Pancreas (tissue), 10 donors: ENCODE results near the gene EPB41L4A. TPM values are rescaled to one million over a fixed set of nuclear protein-coding genes. Genes with fewer than 3 reads are reported as not detected.

Source experiments
- ATAC-seq, 4 donors: fragments of 200-7000 bp; cut with Tn5 transposase; one replicate each; pipeline versions ENCODE4 v1.8.0 to v1.9.1; 2020; ENCODE audit warnings: mild to moderate bottlenecking in 4 of 4, moderate library complexity in 4 of 4
- DNase-seq, 6 donors: peaks; one replicate each; pipeline ENCODE4 v3.0.0-alpha.2; 2020
- FAIRE-seq: peaks from 2 replicates; lab custom pipeline; 2012; peaks lifted over from hg19 to GRCh38; lab: Jason Lieb, UNC
- H3K27ac ChIP-seq, 4 donors: fragments of 200-600 bp; sonication (generic); 1 replicate in 3 of 4; 2 replicates in 1 of 4; pipeline versions ENCODE4 v1.5.0 to v1.8.0; 2020
- H3K27me3 ChIP-seq, 4 donors: fragments of 200-600 bp; one replicate each; pipeline ENCODE4 v1.8.0; 2021
- H3K36me3 ChIP-seq, 3 donors: fragments of 200-600 bp; sonication (generic) in 1 of 3; one replicate each; pipeline versions ENCODE4 v1.5.0 to v1.8.0; 2020 to 2021
- H3K4me1 ChIP-seq, 3 donors: fragments of 200-600 bp; one replicate each; pipeline ENCODE4 v1.8.0; 2021
- H3K4me3 ChIP-seq, 4 donors: fragments of 200-600 bp; sonication (generic) in 2 of 4; one replicate each; pipeline versions ENCODE4 v1.5.0 to v1.8.0; 2020 to 2021
- H3K9me3 ChIP-seq, 4 donors: fragments of 200-600 bp; one replicate each; pipeline ENCODE4 v1.8.0; 2021
- CTCF ChIP-seq, 4 donors: fragments of 200-600 bp; sonication (generic) in 3 of 4; IDR thresholded peaks; one replicate each; pipeline versions ENCODE4 v1.5.0 to v1.8.0; 2021; ENCODE audit warnings: antibody characterized with exemption in 4 of 4
- WGBS, 2 donors: extraction: QIAGEN DNeasy Blood & Tissue Kit; methylation state at CpG; one replicate each; pipeline ENCODE4 v1.1.7; 2013; 5-methylcytosine and 5-hydroxymethylcytosine counted together
- intact Hi-C, 3 donors: fragments of 100-400 bp; cut with DNase I; formaldehyde crosslinking; loops; one replicate each; pipeline versions ENCODE4 v1.11.1 to v1.14.2; 2022
- polyA plus RNA-seq, 2 donors: library from polyadenylated mRNA; stranded (reverse); fragments of 200-250 nt; gene quantifications; one replicate each; pipeline ENCODE4 v1.2.3, GENCODE V29; 2013
- total RNA-seq, 6 donors: library from RNA; stranded (reverse); fragmentation: NEBNext Ultra II Directional in 4 of 6; extraction: Animal tissue kit (Norgen Biotek cat#: 25700) in 4 of 6; gene quantifications; one replicate each; pipeline versions ENCODE4 v1.2.1 to v1.2.4, GENCODE V29; 2021 to 2023
- donor health status: healthy with polysubstance abuse.
- donor health status: DM: no; HTN: no; CAD: no; lungs with moderate emphysema.
- donor health status: DM: no; HTN: no; CAD: no.
- donor health status: control.
- donor health status: control.
- donor health status: Bipolar disorder and iron deficiency.
- donor health status: DM: yes; HTN: yes; CAD: no.
- donor health status: DM: no; HTN: no; CAD: no.
- donor health status: DM: no; HTN: no; CAD: no.
- donor health status: DM: yes; HTN: yes; CAD: no.

The EPB41L4A gene
- total and polyA plus RNA-seq, 8 donors = 4.4 to 23.4 (median 6.9) TPM

- TF ChIP-seq CTCF (IDR thresholded peaks at IDR 0.05) = no peak
- DNase-seq = no peak
- Histone ChIP-seq H3K4me1 (no peaks in the 10 kb centered on the region), H3K27me3 (no peaks in the 10 kb centered on the region), H3K36me3 (no peaks in the 10 kb centered on the region), H3K27ac (no peak overlapping the region), H3K4me3 (no peak overlapping the region), H3K9me3 (no peaks in the 10 kb centered on the region)
- no peak for ATAC-seq
- intact Hi-C loops = no loop called here
- FAIRE-seq = no peak
- 87% methylated on average over 1 of the region's 1 CpG for WGBS, 2 donors
Observed at GRCh38 chr5:112263469-112263868, 155.6 kb downstream of the EPB41L4A start.

GRCh38 chr5:112258571-112258970 lies 160.5 kb downstream of the EPB41L4A start:
- DNase-seq (no peak), FAIRE-seq (no peak), ATAC-seq (no peak)
- Histone ChIP-seq H3K4me1 (no peaks in the 10 kb centered on the region), H3K9me3 (no peaks in the 10 kb centered on the region), H3K4me3 (no peak overlapping the region), H3K27ac (no peak overlapping the region), H3K27me3 (no peaks in the 10 kb centered on the region), H3K36me3 (no peaks in the 10 kb centered on the region)
- no peak for TF ChIP-seq CTCF (IDR thresholded peaks at IDR 0.05)
- intact Hi-C loops = no loop called here
- 69 to 76% methylated on average over 2 of the region's 2 CpGs for WGBS, 2 donors

- no peaks in the 10 kb centered on the region for H3K36me3 ChIP-seq
- H3K9me3 ChIP-seq = no peaks in the 10 kb centered on the region
- no peak overlapping the region for H3K27ac ChIP-seq
- intact Hi-C loops = no loop called here
- no peaks in the 10 kb centered on the region for H3K27me3 ChIP-seq
- TF ChIP-seq CTCF (IDR thresholded peaks at IDR 0.05) = no peak
- DNase-seq (no peak), FAIRE-seq (no peak), ATAC-seq (no peak)
- no peak overlapping the region for H3K4me3 ChIP-seq
- H3K4me1 ChIP-seq = no peaks in the 10 kb centered on the region
Observed at GRCh38 chr5:112257976-112258375, 161.1 kb downstream of the EPB41L4A start.

- Histone ChIP-seq H3K9me3 (no peaks in the 10 kb centered on the region), H3K4me1 (no peaks in the 10 kb centered on the region), H3K27me3 (no peaks in the 10 kb centered on the region), H3K27ac (no peak overlapping the region), H3K36me3 (no peaks in the 10 kb centered on the region), H3K4me3 (no peak overlapping the region)
- DNase-seq (no peak), ATAC-seq (no peak), FAIRE-seq (no peak)
- intact Hi-C loops = no loop called here
- no peak for TF ChIP-seq CTCF (IDR thresholded peaks at IDR 0.05)
Observed at GRCh38 chr5:112257005-112257404, 162.1 kb downstream of the EPB41L4A start.

- DNase-seq (no peak), FAIRE-seq (no peak), ATAC-seq (no peak)
- WGBS, 2 donors = 74 to 85% methylated on average over 5 of the region's 5 CpGs
- Histone ChIP-seq H3K4me3 (no peak overlapping the region), H3K27ac (no peak overlapping the region), H3K27me3 (no peaks in the 10 kb centered on the region), H3K9me3 (no peaks in the 10 kb centered on the region), H3K36me3 (no peaks in the 10 kb centered on the region), H3K4me1 (no peaks in the 10 kb centered on the region)
- no peak for TF ChIP-seq CTCF (IDR thresholded peaks at IDR 0.05)
- intact Hi-C loops = no loop called here
Observed at GRCh38 chr5:112254303-112254702, 164.8 kb downstream of the EPB41L4A start.
